Skeletal muscle cell (primary cell): ENCODE results near the gene PDE4D.

ENCODE experiments used
- DNase-seq: peaks from one replicate; pipeline ENCODE4 v3.0.0-alpha.2; 2010; ENCODE audit warnings: low read depth
- H3K4me3 ChIP-seq: 2 replicates; pipeline ENCODE4 v1.5.1; 2011; ENCODE audit warnings: low read depth, mild to moderate bottlenecking, control low read depth, low read length, moderate library complexity

Gene PDE4D

DNA sequence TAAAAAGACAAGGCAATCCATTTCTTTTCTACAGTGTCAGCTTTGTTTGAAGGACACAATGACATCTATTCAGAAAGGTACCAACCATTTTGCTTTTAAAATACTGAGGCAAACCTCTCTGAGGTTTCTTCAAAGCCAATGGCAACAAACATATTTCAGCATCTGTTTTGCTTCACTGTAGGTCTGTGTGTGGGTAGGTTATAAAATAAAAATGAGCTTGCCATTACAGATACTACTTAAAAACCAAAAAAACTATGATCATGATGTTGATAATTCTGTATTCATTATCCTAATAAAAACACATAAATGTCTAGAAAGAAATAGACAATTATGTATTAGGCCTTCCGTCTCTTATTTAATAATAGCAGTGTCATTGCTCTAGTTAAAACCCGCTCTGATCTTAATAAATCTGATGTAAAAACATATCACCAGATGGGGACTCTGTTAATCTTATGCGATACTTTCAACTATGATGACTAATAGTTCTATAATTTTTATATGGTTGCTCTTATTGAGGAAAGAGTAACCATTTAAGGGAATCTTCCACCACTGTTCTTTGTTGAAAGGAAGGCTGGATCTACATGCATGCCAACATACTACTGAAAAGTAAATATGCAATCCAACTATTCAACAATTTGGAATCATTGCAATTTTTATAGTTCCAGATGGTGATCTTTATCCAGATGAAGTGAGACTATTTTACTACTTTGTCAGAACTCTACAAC lies 647.2 kb downstream of the PDE4D start:
- peak; percentile 24 for DNase-seq
- no peak overlapping the region for H3K4me3 ChIP-seq

DNA sequence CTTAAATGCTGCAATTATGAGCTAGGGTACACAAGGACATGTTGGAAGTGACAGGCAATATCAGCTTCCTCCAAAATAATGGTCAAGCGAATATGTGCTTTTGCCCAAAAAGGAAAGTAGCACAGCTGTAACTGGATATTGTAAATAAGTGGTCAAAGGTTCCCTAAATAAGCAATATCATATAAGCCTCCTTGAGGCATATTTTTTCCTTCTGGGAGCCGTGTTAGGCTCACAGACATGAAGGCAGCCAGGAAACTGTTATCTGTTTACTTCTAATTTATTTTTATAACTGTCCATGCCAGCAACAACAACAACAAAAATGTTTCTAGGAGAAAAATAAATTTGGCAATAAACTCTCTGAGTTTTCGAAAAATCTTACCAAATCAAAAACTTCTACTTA lies 648.3 kb downstream of the PDE4D start:
- no peak for DNase-seq
- no peak overlapping the region for H3K4me3 ChIP-seq

DNA sequence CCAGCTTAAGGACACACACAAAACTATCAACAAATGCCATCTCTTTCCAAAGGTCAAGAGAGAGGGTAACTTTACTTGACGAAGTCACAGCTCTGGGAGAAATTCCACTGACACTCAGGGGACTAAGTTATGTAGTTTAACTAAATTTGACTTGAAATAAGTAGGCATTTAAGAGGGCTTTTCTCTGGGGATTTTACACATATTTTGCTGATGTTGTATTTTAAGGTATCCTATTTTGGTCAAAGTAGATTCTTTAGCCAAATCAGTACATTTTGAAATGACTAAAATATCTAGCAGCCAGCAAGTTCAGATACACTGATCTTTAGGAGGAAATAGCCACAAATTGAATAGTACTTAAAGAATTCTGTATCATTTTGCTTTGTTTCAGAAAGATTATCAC lies 652.0 kb downstream of the PDE4D start:
- H3K4me3 ChIP-seq = no peak overlapping the region
- no peak for DNase-seq

DNA sequence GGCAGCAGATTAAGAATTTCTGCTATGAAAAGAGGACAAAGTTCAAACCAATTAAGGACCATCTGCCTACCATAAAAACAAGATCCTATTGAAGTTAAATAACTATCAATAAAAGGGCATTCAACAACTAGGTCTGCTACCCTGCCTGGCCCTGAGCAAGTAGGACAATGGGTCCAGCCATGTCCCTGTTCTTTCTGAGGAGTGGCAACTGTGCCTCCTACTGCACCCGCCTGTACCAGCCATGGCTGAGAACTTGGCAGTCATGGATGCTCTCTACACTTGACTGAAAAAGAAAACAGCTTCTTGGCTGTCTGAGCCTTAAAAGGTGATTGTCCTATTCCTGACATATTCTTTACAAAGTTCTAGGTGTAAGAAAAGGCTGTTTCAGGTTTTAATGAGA lies 652.4 kb downstream of the PDE4D start:
- DNase-seq = no peak
- no peak overlapping the region for H3K4me3 ChIP-seq

DNA sequence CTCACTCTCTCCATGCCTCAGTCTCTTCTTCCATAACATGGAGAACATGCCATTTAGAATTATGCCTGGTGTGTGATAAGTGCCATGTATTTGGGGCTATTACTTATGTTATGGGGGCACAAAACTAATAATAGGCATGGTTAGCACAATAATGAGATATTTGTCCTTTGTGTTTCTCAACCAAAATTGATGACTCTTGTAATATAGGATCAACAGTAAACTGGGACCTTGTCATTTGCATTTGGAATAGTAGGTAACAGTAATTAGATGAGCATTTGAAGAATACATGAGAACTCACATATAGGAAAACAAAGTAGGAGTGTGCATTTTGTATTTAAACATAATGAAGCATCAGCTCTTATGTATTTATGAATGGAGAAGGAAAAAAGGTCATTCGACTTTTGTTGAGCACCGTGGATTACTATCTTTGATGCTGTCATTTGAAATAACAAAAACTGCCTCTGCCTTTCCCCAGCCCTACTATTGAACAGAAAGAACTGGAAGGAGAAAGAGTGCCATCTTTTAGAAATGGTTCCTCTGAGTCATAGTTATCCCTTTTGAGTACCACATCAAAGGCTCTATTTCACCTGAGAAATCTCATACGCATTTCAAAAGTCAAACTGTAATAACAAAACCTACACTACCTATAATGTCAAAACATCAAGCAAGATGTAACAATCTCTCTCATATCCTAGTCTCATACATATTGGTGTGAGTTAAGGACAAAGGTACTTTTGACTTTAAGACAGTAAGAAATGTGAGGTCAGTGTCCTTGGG lies 655.2 kb downstream of the PDE4D start:
- H3K4me3 ChIP-seq = no peak overlapping the region
- DNase-seq = no peak

DNA sequence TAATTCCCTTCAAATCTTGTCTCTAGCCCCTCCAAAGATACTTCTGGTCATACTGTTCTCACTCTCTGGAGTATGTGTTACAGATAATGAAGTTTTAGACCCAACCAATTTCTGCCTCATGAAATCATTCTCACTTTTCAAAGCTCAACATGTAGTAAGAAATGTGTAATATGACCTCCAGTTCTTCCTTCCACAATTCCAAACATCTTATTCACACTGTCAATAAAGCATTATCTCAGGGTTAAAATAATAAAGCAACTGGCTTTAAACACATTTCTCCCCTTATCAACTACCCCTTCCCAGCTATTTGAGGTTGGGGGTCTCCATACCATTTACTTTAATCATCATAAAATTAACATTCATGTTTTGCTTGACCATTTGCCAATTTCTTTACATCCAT lies 656.5 kb downstream of the PDE4D start:
- no peak overlapping the region for H3K4me3 ChIP-seq
- no peak for DNase-seq

DNA sequence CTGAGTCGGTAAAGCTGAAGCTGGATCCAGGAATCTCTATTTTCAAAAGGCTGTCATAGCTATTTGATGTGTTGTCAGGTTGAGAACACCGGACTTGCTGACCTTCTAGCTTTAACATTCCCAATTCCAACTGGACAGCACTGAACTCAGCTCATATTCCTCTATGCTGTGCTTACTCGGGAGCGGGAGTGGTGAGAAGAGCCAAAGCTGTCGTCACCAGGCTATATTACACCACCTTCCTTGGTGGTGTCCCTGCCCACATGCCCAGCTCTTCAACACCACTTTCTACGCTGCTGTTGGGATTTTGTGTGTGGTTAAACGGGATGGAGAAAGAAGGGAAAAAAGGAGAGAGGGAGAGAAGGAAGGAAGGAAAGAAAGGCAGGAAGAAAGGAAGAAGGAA lies 657.1 kb downstream of the PDE4D start:
- no peak for DNase-seq
- no peak overlapping the region for H3K4me3 ChIP-seq

DNA sequence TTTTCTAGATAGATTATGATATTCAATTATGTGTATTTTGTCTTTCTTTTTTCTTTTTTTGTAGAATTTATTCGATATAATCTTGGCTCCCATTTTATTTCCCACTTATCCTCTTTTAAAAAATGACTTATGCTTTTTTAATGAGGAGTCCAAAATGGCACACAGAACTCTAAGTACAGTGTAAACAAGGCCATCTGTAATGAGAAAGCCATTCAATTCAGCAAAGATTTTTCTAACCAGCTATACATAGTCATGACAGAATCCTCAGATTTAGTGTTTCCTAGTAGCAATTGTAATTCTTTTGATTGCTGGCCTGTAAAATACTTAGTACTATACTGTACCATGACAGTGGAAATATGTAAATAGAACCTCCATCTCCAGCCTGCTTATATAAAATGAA lies 659.3 kb downstream of the PDE4D start:
- H3K4me3 ChIP-seq = no peak overlapping the region
- DNase-seq = no peak

DNA sequence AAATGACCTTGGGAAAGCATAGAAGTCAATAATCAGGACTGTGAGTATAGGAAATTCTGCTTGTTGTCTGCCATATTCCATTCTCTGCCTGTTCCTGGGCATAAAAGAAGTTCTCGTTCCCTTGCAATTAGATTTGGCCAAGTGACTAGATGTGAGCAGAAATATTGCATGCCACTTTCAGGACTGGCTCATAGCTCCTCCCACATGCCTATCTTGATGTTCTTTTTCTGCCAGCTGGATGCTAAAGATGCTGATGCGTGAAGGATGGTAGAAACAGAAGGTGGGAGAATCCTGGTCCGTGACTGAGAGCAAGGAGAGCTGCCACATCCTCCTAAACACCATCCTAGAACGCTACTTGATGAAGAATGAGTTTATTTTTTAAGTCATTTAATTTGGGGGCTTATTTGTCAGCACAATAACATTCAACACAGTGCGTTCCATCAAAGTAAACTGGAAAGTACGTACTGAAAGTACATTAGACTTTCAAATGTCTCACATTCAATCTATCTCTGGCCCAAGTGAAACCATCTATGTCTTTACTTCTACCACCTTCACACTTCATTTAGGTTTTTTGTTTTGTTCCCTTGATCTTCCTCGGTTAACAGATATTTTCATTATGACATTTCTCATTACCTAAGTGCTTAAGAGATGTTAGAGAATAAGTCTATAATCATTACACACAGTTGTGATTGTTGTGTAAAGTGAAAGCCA lies 662.1 kb downstream of the PDE4D start:
- no peak for DNase-seq
- no peak overlapping the region for H3K4me3 ChIP-seq

DNA sequence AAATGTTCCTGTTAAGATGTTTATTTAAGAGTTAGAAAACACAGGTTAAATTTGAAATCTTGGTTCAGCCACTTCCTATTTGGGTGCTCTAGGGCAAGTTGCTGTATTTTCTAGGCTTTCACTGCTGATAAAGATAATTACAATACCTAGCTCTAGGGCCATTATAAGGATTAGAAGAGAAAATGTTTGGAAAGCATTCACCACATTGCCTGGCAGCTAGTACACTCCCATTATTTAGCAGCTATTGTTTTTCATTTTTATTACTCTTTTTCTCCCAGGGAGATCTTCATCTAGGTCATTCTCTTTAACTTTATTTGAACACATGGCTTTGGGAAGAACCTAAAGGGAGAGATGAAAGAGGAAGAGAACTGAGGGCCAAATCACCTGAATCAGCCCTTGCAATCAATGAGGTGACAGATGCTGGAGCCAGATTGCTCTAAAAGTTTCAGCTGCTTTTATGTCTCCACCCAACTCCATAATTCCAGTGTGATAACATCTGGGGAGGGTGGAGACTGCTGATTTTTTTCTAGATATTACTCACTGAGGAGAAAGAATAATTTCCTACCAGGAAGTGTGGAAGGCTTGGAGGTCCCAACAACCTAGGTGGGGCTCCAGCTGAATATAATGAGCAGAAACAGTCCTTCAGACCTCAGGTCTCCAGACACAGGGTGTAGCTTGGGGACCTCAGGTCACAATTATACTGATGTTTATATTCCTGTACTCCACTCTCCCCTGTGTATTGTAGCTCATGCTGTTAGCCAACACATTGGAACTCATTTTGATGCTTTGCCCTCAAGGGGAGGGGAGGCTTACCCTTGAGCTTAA lies 670.6 kb downstream of the PDE4D start:
- no peak for DNase-seq
- no peak overlapping the region for H3K4me3 ChIP-seq

DNA sequence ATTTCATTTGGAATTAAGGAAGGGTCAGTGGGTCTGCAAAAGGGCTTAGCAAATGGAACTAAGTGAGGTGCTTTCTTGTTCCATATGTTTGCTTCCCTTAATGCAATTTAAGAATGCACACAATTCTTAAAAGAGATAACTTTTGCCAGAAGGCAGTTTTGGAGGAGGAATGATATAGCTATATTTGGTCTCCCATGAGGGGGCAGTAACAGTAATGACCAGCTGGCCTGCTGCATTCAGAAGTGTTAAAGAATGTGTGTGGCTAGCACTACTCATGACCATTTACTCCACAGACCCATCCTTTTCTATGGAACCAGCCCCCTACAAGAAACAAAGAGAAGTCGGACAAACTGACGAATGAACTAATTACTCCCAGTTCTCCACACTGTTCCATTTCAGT lies 671.8 kb downstream of the PDE4D start:
- DNase-seq = no peak
- no peak overlapping the region for H3K4me3 ChIP-seq

DNA sequence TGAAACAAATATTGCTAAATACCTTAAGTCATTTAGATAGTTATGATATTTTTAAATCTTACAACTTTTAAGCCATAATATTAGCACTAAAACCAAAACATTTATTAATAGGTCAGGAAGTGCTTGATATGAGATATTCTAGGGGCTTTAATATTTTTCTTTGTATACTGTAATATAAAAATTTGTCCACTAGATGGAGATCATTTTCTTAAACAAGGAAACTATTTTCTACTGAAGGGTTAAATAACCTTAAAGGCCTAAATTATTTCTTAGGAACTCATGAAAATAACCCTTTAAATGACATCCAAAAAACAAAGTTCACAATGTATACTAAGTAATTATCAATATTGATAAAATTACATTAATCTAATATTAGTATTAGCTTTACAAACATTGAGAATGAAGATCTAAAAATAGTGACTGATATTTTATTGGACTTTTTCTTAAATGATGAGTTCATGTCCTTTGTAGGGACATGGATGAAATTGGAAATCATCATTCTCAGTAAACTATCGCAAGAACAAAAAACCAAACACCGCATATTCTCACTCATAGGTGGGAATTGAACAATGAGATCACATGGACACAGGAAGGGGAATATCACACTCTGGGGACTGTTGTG lies 675.0 kb downstream of the PDE4D start:
- no peak for DNase-seq
- H3K4me3 ChIP-seq = no peak overlapping the region

DNA sequence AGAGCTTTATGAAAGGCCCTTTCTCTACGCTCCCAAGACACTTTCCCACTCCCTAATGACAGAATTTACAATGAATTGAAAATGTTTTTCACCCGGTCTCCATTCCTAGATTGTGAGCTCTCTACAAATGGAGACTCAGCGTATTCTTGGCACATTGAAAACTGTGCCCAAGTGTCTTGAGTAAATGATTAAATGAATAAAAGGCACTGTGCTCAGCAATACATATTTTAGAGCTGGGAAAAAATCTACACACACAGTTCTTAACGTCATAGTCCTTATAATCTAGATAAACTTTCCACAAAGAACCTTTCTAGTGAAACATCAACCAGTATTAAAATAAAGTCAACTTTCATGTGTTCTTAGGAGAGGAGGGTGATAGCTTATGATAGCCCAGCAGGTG lies 676.7 kb downstream of the PDE4D start:
- no peak for DNase-seq
- H3K4me3 ChIP-seq = no peak overlapping the region

DNA sequence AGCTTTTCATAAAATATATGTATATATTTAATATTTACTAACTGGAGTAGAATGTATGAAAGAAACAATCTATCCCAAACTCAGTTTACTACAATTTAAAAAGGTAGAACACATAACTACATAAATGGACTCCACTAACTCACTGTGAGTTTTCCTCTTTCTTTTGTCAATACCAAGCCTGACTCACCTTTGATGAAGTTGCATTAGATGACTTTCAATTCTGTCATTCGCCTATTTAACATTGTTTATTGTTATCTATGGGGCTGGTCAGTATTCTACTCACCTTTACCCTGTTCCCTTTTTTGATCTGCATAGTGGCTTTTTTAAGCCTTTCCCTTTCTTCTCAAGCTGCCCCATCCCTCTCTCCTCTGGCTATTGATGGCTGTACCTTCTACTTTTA lies 680.9 kb downstream of the PDE4D start:
- H3K4me3 ChIP-seq = no peak overlapping the region
- no peak for DNase-seq

DNA sequence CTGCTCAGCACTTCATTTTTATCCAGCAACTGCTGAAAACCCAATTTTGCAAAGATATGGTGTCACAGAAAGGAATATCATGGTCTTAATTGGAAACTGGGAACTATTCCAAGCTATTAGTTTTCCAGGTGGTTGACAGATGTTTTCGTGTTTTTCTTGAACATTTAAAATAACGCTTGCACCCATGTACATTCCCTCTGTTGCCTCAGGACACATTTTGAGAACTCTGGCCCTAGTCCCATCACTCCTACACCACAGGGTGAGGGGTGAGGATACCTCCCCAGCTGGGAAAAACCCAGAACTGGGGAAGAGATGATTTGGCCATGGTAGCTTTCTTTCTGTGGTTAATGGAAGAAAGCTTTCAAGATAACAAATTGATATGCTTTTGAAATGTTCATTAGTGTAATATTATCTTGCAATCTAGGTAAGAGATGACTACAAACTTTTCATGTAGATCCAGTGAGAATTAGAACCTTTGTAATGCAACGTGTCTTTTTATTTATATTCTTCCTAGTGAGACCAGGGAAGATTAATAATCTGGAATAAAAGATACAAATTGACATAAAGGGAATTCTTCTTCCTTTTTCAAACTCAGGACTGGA lies 683.7 kb downstream of the PDE4D start:
- DNase-seq = peak; percentile 59
- H3K4me3 ChIP-seq = no peak overlapping the region

DNA sequence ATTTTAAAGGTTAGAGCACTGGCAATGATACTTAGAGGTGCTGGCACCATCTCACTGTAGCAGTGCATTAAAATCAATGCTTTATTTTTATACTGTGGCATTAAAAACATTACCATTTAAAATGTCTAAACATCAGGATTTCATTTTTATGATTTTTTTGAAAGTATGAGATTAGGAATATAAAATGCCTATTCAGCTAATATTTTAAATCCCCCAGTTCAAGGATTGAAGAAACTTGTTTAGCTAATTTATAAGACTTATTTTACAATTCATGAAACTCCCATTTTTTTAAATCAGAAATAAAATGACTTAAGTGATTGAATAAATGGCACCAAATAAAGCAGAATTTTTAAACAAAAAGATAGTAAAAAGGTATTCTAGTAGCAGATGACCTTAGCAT lies 685.1 kb downstream of the PDE4D start:
- no peak overlapping the region for H3K4me3 ChIP-seq

DNA sequence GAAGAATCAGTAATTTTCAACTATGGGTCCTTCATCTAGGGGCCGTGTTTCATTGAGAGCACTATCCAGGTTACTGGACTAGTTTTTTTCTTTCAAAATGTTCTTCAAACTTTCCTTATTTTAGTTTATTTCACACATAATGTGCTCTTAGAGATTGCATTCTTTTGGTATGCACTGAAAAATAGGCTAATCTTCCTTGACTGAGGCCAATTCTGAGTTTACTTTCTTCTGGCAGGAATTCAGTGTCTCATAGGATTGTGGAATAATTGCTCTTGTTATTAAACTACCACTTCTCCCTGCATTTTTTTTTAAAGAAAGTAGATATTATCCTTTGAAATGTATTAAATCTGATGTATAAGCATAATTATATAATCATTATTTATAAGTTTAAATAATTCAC lies 686.1 kb downstream of the PDE4D start:
- no peak for DNase-seq
- no peak overlapping the region for H3K4me3 ChIP-seq

More for the DNA sequence above, 685.1 kb downstream of the PDE4D start:
- no peak for DNase-seq

DNA sequence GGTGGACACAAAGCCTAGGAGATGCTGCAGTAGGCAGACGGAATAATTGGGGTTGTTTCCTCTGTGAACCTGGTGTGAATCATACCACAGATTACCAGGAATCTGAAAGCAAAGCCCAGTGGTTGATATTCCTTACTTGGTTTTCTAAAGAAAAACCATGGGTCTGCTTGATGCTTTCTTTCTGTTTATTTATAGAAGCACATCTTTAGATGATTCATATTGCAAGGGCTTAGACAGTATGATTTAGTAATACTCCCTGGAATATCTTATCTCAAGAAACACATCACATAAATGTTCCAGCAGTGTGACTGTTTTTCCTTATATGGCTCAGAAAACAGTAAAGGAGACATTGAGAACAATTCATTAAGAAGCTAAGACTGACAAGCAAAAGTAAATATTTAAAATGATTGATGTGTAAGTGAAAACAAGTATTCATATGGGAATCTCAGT lies 687.4 kb downstream of the PDE4D start:
- no peak overlapping the region for H3K4me3 ChIP-seq
- peak; percentile 70 for DNase-seq
